Right ventricle myocardium inferior (tissue), 1 donor: ENCODE data around the gene SAC3D1. TPM values are rescaled to one million over a fixed set of nuclear protein-coding genes. Genes with fewer than 3 reads are reported as not detected.

Experiments
- ATAC-seq: fragments of 200-7000 bp; cut with Tn5 transposase; one replicate; pipeline ENCODE4 v1.9.1; 2020; ENCODE audit warnings: mild to moderate bottlenecking, moderate library complexity
- DNase-seq: peaks from one replicate; pipeline ENCODE4 v3.0.0; 2021; ENCODE audit errors: missing footprints
- intact Hi-C: fragments of 100-400 bp; cut with DNase I; formaldehyde crosslinking; loops from one replicate; pipeline ENCODE4 v1.11.0; 2022
- microRNA-seq: library from miRNA; unstranded; fragments of <30 nt; microRNA quantifications from one replicate; pipeline ENCODE4 v1.2.0, GENCODE V29; 2020
- total RNA-seq: library from RNA; stranded (reverse); fragmentation: NEBNext Ultra II Directional; extraction: Animal tissue kit (Norgen Biotek cat#: 25700); gene quantifications from one replicate; pipeline ENCODE4 v1.2.1, GENCODE V29; 2021
- donor health status: DM: no; HTN: yes; CAD: no; lungs with severe emphysema.

SAC3D1 gene
- total RNA-seq, 1 donor from 2014 or later: 7.5 TPM

- ATAC-seq: no peak
- intact Hi-C loops: no loop called here
- no peak for DNase-seq
Measured at GRCh38 chr11:65078786-65079342, 37.9 kb downstream of the SAC3D1 start.

DNA sequence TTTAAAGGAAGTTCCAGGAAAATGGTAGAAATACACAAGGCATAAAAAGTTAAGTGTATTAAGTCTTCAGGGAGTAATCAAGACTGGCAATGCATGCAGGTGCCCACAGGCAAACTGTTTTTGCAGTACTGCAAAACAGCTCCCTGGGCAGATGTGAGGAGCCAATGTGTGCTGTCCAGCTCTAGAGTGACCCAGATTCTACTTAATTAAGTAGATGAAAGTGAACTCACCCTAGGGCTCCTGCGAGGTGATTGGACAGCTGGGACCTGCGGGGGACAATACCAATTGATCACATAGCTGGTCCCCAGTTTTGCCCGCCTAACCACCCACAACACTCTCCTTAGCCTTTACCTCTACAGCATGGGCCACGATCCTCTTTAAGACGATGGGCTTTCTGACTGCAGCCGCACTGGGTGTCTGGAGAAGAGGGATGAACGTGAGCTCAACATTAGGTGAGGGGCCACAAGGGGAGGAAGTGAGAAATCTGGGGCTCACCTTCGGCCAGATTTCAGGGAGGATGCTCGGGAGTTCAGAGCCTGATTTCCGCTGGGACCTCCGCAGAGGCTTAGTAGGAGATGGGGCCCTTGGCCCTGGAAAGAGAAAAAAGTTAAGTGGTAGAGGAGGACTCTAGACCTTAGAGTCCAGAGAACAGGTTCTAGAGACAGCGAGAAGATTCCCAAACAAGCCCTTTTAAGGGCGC lies 42.3 kb downstream of the SAC3D1 start:
- intact Hi-C loops: loop anchor here (5.0 kb wide), 2 partner anchors 41 to 56 kb away; partner anchors contain the start of genes SAC3D1 and SNX15
- ATAC-seq (no peak), DNase-seq (no peak)

GRCh38 chr11:65083834-65084597 lies 43.0 kb downstream of the SAC3D1 start, which contains the start of the genes CDCA5 and ZFPL1:
Gene CDCA5, minus strand, starts transcription at chr11:65084040. Its CDS starts 62 bp downstream, at chr11:65083978.
Gene ZFPL1, plus strand, starts transcription at chr11:65084222. Its CDS starts 477 bp downstream, at chr11:65084699.
- peak; percentile 95 for ATAC-seq
- DNase-seq: peak; percentile 96
- intact Hi-C loops: loop anchor here (1.0 to 5.0 kb wide), 3 partner anchors 33 to 57 kb away; partner anchors contain the start of genes SAC3D1, SNX15 and ZNHIT2

- ATAC-seq (no peak), DNase-seq (no peak)
- intact Hi-C loops: loop anchor here (1.0 to 5.0 kb wide), 3 partner anchors 33 to 57 kb away; partner anchors contain the start of genes SAC3D1, SNX15 and ZNHIT2
Measured at GRCh38 chr11:65084598-65085375, 43.8 kb downstream of the SAC3D1 start.

GRCh38 chr11:65085446-65085845 lies 44.4 kb downstream of the SAC3D1 start:
- DNase-seq (no peak), ATAC-seq (no peak)
- intact Hi-C loops: no loop called here

DNA sequence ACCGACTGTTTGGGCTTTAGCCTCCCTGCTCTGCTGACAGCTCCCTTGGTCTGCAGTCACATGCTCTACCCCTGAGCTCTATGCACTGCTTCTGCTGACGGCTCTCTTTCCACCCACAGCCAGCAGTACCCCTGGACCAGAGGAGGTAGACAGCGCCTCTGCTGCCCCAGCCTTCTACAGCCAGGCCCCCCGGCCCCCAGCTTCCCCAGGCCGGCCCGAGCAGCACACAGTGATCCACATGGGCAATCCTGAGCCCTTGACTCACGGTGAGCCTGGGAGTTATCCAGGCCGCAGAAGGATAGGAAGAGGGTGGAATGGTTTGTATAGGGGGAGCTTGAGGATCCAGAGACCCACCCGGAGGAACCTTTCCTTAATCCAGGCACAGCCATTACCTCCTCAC lies 45.8 kb downstream of the SAC3D1 start:
- DNase-seq (no peak), ATAC-seq (no peak)
- intact Hi-C loops: no loop called here

GRCh38 chr11:65087216-65087615 lies 46.2 kb downstream of the SAC3D1 start:
- no peak for ATAC-seq
- DNase-seq: no peak
- intact Hi-C loops: no loop called here

DNA sequence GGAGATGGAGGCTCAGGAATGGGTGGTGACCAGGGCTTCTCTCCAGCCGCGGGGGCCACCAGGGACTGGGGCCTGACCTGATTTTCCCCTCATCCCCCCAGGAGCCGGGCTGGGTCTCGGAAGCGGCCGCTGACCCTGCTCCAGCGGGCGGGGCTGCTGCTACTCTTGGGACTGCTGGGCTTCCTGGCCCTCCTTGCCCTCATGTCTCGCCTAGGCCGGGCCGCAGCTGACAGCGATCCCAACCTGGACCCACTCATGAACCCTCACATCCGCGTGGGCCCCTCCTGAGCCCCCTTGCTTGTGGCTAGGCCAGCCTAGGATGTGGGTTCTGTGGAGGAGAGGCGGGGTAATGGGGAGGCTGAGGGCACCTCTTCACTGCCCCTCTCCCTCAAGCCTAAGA lies 46.8 kb downstream of the SAC3D1 start:
- intact Hi-C loops: no loop called here
- no peak for ATAC-seq
- no peak for DNase-seq

DNA sequence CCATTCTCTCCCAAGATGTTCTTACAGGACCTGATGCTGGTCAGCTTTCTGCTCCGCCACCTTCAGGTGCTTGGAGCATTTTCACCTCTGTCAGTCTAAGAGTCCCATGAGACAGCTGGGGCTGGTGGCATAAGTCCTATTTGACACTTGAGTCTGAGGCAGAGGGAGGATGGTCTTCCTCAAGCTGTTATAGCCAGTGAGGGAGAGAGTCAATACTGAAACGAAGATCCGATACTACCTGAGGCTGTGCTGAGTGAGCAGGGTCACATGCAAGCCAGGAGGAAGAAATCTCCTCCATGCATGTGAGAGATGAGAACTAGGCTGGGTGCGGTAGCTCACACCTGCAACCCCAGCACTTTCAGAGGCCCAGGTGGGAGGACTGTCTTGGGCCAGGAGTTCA lies 48.6 kb downstream of the SAC3D1 start:
- DNase-seq (no peak), ATAC-seq (no peak)
- intact Hi-C loops: no loop called here

GRCh38 chr11:65090628-65091027 lies 49.6 kb downstream of the SAC3D1 start:
- intact Hi-C loops: no loop called here
- no peak for ATAC-seq
- DNase-seq: no peak

Small RNAs within 50 kb of the gene (microRNA-seq; reads per million reads assigned to microRNA genes)
- not detected for gene MIR6879

Other genes with a start within 250 kb of the SAC3D1 start
- 11.3 TPM for gene MAP4K2, start 238.0 kb upstream of the SAC3D1 start, total RNA-seq
- 8.4 TPM for gene MEN1, start 230.7 kb upstream of the SAC3D1 start, total RNA-seq
- gene CDC42BPG, start 196.6 kb upstream of the SAC3D1 start, total RNA-seq: 0.16 TPM
- gene EHD1, start 162.6 kb upstream of the SAC3D1 start, total RNA-seq: 56.0 TPM
- 10.7 TPM for gene ATG2A, start 124.0 kb upstream of the SAC3D1 start, total RNA-seq
- gene PPP2R5B, start 116.5 kb upstream of the SAC3D1 start, total RNA-seq: 20.6 TPM
- not detected for gene GPHA2, start 105.3 kb upstream of the SAC3D1 start, total RNA-seq
- not detected for gene MAJIN, start 69.1 kb upstream of the SAC3D1 start, total RNA-seq
- gene BATF2, start 44.2 kb upstream of the SAC3D1 start, total RNA-seq: 1.5 TPM
- gene ARL2, start 27.1 kb upstream of the SAC3D1 start, total RNA-seq: 131 TPM
- 18.3 TPM for gene SNX15, start 13.8 kb upstream of the SAC3D1 start, total RNA-seq
- 3.4 TPM for gene NAALADL1, start 17.3 kb downstream of the SAC3D1 start, total RNA-seq
- 1.7 TPM for gene CDCA5, start 42.8 kb downstream of the SAC3D1 start, total RNA-seq
- 25.0 TPM for gene ZFPL1, start 43.0 kb downstream of the SAC3D1 start, total RNA-seq
- 95.2 TPM for gene VPS51, start 55.0 kb downstream of the SAC3D1 start, total RNA-seq
- gene TM7SF2, start 70.7 kb downstream of the SAC3D1 start, total RNA-seq: 53.1 TPM
- 5.8 TPM for gene ZNHIT2, start 76.5 kb downstream of the SAC3D1 start, total RNA-seq
- 714 TPM for gene FAU, start 80.9 kb downstream of the SAC3D1 start, total RNA-seq
- 35.8 TPM for gene MRPL49, start 81.1 kb downstream of the SAC3D1 start, total RNA-seq
- gene SYVN1, start 93.3 kb downstream of the SAC3D1 start, total RNA-seq: 27.1 TPM
- gene SPDYC, start 129.0 kb downstream of the SAC3D1 start, total RNA-seq: not detected
- gene CAPN1, start 140.7 kb downstream of the SAC3D1 start, total RNA-seq: 82.9 TPM
- 2.9 TPM for gene POLA2, start 220.8 kb downstream of the SAC3D1 start, total RNA-seq